Myocyte (in vitro differentiated cells): ENCODE data around the gene LOXL4. TPM values are rescaled to one million over a fixed set of nuclear protein-coding genes. Genes with fewer than 3 reads are reported as not detected.

ENCODE experiments used
- DNase-seq: peaks from one replicate; pipeline ENCODE4 v3.0.0-alpha.2; 2012; ENCODE audit warnings: low read depth
- total RNA-seq: library from RNA; depleted of rRNA; stranded (reverse); fragments of >200 nt; gene quantifications from 2 replicates; pipeline ENCODE4 v1.2.3, GENCODE V29; 2014

The LOXL4 gene
- total RNA-seq, 1 donor from 2014 or later, result 0.64 TPM

DNA sequence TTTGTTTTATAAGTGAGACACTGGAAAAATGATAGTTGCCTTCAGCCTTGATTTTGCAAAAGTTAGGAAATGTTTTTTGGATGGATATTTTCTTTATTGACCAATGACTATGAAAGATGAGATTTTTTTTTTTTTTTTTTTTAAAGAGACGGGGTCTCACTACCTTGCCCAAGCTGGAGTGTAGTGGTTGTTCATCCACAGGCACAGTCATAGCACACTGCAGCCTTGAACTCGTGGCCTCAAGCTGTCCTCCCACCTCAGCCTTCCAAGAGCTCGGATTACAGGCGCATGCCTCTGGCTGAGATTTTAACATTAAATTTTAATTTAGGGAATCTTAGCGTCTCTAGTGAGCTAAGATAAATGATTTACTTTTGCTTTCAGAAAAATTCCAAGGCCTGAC, 66.2 kb downstream of the LOXL4 start:
- no peak for DNase-seq

Other genes starting within 250 kb of the LOXL4 start
- not detected in 2 replicates for gene CRTAC1, start 237.6 kb downstream of the LOXL4 start, total RNA-seq
- gene R3HCC1L, start 133.5 kb downstream of the LOXL4 start, total RNA-seq, result 10.8 and 12.2 TPM in 2 replicates
- 7.3 and 9.7 TPM in 2 replicates for gene PYROXD2, start 147.0 kb upstream of the LOXL4 start, total RNA-seq
- 28.9 and 35.0 TPM in 2 replicates for gene HPS1, start 178.7 kb upstream of the LOXL4 start, total RNA-seq